ENCODE measurements around the gene RHOBTB1. TPM values are rescaled to one million over a fixed set of nuclear protein-coding genes. Genes with fewer than 3 reads are reported as not detected.

Gene RHOBTB1
- total and polyA plus RNA-seq, 4 donors: 2.7 to 11.8 (median 4.9) TPM

GRCh38 chr10:60898321-60898720 lies 45.7 kb downstream of the RHOBTB1 start:
- DNase-seq (ENCODE audit: low spot score): no peak
- Histone ChIP-seq H3K36me3 (ENCODE audit: control insufficient read depth in 4 of 4, insufficient read depth in 3 of 4, low read depth in 1 of 4, low read length in 3 of 4) (no peaks in the 10 kb centered on the region), H3K27me3 (ENCODE audit: control insufficient read depth in 4 of 4, insufficient read depth in 4 of 4, low read length in 3 of 4) (no peaks in the 10 kb centered on the region), H3K9ac (ENCODE audit: low read depth in 1 of 2, low read length in 2 of 2) (no peak overlapping the region), H3K27ac (ENCODE audit: low read depth in 1 of 2, low read length in 2 of 2) (no peak overlapping the region), H3K9me3 (ENCODE audit: control insufficient read depth in 4 of 4, low read length in 3 of 4) (no peaks in the 10 kb centered on the region), H3K4me3 (ENCODE audit: low read depth in 1 of 3, low read length in 3 of 3) (no peak overlapping the region), H3K4me1 (ENCODE audit: control insufficient read depth in 4 of 4, insufficient read depth in 4 of 4, low read length in 3 of 4) (peaks cover 0 to 2% (median 0%) of the 10 kb centered on the region in 4 donors)
- WGBS: 79% methylated on average over 5 of the region's 5 CpGs
- TF ChIP-seq RXRA (IDR thresholded peaks at IDR 0.05) (no peak), SP1 (IDR thresholded peaks at IDR 0.05) (no peak), ATF3 (IDR thresholded peaks at IDR 0.05) (no peak), FOXA2 (IDR thresholded peaks at IDR 0.05) (no peak), TAF1 (conservative IDR thresholded peaks at IDR 0.05) (no peak), REST (IDR thresholded peaks at IDR 0.05) (no peak), RAD21 (IDR thresholded peaks at IDR 0.05) (no peak), JUND (IDR thresholded peaks at IDR 0.05) (no peak), YY1 (IDR thresholded peaks at IDR 0.05) (no peak)
- TF ChIP-seq, protein P1, sequence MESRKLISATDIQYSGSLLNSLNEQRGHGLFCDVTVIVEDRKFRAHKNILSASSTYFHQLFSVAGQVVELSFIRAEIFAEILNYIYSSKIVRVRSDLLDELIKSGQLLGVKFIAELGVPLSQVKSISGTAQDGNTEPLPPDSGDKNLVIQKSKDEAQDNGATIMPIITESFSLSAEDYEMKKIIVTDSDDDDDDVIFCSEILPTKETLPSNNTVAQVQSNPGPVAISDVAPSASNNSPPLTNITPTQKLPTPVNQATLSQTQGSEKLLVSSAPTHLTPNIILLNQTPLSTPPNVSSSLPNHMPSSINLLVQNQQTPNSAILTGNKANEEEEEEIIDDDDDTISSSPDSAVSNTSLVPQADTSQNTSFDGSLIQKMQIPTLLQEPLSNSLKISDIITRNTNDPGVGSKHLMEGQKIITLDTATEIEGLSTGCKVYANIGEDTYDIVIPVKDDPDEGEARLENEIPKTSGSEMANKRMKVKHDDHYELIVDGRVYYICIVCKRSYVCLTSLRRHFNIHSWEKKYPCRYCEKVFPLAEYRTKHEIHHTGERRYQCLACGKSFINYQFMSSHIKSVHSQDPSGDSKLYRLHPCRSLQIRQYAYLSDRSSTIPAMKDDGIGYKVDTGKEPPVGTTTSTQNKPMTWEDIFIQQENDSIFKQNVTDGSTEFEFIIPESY (IDR thresholded peaks at IDR 0.05): no peak
- TF ChIP-seq, protein P2, sequence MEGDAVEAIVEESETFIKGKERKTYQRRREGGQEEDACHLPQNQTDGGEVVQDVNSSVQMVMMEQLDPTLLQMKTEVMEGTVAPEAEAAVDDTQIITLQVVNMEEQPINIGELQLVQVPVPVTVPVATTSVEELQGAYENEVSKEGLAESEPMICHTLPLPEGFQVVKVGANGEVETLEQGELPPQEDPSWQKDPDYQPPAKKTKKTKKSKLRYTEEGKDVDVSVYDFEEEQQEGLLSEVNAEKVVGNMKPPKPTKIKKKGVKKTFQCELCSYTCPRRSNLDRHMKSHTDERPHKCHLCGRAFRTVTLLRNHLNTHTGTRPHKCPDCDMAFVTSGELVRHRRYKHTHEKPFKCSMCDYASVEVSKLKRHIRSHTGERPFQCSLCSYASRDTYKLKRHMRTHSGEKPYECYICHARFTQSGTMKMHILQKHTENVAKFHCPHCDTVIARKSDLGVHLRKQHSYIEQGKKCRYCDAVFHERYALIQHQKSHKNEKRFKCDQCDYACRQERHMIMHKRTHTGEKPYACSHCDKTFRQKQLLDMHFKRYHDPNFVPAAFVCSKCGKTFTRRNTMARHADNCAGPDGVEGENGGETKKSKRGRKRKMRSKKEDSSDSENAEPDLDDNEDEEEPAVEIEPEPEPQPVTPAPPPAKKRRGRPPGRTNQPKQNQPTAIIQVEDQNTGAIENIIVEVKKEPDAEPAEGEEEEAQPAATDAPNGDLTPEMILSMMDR (IDR thresholded peaks at IDR 0.05; ENCODE audit: low read depth, low read length, missing input control): no peak
- TF ChIP-seq, protein P3, sequence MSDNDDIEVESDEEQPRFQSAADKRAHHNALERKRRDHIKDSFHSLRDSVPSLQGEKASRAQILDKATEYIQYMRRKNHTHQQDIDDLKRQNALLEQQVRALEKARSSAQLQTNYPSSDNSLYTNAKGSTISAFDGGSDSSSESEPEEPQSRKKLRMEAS (IDR thresholded peaks at IDR 0.05): no peak

DNA sequence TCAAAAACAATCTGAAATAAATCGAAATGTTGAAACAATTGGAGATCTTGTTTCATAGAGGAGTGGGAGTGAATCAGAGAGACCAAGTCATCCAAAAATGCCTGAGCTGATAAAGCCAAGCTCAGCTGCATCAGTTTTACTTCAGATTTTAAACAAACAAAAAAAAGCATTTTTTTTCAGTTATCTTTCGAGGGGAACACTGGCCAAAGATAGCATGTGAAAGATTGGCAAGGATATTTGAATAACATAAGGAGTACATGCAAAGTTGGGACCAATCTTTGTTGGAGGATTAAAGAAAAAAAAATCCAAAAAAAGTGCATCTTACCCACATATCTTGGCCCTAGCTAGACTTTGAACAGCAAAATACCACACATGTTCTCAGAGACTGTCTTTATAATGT lies 47.2 kb downstream of the RHOBTB1 start:
- no peaks in the 10 kb centered on the region for H3K27me3 ChIP-seq (ENCODE audit: control insufficient read depth in 4 of 4, insufficient read depth in 4 of 4, low read length in 3 of 4)
- peaks cover 0 to 2% (median 0%) of the 10 kb centered on the region in 4 donors for H3K4me1 ChIP-seq (ENCODE audit: control insufficient read depth in 4 of 4, insufficient read depth in 4 of 4, low read length in 3 of 4)
- TF ChIP-seq SP1 (IDR thresholded peaks at IDR 0.05) (no peak), FOXA2 (IDR thresholded peaks at IDR 0.05) (no peak), JUND (IDR thresholded peaks at IDR 0.05) (no peak), GABPA (IDR thresholded peaks at IDR 0.05 in 1 of 2, conservative IDR thresholded peaks at IDR 0.05 in 1 of 2) (no peak)
- no peaks in the 10 kb centered on the region for H3K9me3 ChIP-seq (ENCODE audit: control insufficient read depth in 4 of 4, low read length in 3 of 4)
- no peak overlapping the region for H3K27ac ChIP-seq (ENCODE audit: low read depth in 1 of 2, low read length in 2 of 2)
- 64% methylated on average over 2 of the region's 2 CpGs for WGBS
- no peak overlapping the region for H3K4me3 ChIP-seq (ENCODE audit: low read depth in 1 of 3, low read length in 3 of 3)
- H3K36me3 ChIP-seq (ENCODE audit: control insufficient read depth in 4 of 4, insufficient read depth in 3 of 4, low read depth in 1 of 4, low read length in 3 of 4): no peaks in the 10 kb centered on the region
- H3K9ac ChIP-seq (ENCODE audit: low read depth in 1 of 2, low read length in 2 of 2): no peak overlapping the region
- DNase-seq (ENCODE audit: low spot score): no peak

Measured in liver (tissue), 9 donors.